ENCODE measurements around the gene TNS1. TPM values are rescaled to one million over a fixed set of nuclear protein-coding genes. Genes with fewer than 3 reads are reported as not detected.
"Not testable (repeated sequence)": the region's sequence is repeated elsewhere in the genome, so short reads cannot be mapped to it uniquely, and the experiment has no call there.

TNS1 gene
- total RNA-seq, 1 donor from 2014 or later, result 828 TPM

GRCh38 chr2:218035463-218036100, 32.8 kb upstream of the TNS1 start:
- TF ChIP-seq, protein P1, sequence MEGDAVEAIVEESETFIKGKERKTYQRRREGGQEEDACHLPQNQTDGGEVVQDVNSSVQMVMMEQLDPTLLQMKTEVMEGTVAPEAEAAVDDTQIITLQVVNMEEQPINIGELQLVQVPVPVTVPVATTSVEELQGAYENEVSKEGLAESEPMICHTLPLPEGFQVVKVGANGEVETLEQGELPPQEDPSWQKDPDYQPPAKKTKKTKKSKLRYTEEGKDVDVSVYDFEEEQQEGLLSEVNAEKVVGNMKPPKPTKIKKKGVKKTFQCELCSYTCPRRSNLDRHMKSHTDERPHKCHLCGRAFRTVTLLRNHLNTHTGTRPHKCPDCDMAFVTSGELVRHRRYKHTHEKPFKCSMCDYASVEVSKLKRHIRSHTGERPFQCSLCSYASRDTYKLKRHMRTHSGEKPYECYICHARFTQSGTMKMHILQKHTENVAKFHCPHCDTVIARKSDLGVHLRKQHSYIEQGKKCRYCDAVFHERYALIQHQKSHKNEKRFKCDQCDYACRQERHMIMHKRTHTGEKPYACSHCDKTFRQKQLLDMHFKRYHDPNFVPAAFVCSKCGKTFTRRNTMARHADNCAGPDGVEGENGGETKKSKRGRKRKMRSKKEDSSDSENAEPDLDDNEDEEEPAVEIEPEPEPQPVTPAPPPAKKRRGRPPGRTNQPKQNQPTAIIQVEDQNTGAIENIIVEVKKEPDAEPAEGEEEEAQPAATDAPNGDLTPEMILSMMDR (IDR thresholded peaks at IDR 0.05; ENCODE audit: borderline replicate concordance), result no peak
- intact Hi-C loops (cut with micrococcal nuclease), result loop anchor here (10.0 kb wide), 1 partner anchor 251 kb away; no protein-coding TSS in a partner anchor
- Histone ChIP-seq H3K4me3 (peak overlapping the region; percentile 50), H3K27ac (replicated peaks) (no peak overlapping the region), H3K9me3 (replicated peaks) (no peaks in the 10 kb centered on the region), H3K4me1 (peaks cover 20% of the 10 kb centered on the region), H3K36me3 (no peaks in the 10 kb centered on the region), H3K27me3 (ENCODE audit: low read depth) (peaks cover 17% of the 10 kb centered on the region)
- no peak for DNase-seq

DNA sequence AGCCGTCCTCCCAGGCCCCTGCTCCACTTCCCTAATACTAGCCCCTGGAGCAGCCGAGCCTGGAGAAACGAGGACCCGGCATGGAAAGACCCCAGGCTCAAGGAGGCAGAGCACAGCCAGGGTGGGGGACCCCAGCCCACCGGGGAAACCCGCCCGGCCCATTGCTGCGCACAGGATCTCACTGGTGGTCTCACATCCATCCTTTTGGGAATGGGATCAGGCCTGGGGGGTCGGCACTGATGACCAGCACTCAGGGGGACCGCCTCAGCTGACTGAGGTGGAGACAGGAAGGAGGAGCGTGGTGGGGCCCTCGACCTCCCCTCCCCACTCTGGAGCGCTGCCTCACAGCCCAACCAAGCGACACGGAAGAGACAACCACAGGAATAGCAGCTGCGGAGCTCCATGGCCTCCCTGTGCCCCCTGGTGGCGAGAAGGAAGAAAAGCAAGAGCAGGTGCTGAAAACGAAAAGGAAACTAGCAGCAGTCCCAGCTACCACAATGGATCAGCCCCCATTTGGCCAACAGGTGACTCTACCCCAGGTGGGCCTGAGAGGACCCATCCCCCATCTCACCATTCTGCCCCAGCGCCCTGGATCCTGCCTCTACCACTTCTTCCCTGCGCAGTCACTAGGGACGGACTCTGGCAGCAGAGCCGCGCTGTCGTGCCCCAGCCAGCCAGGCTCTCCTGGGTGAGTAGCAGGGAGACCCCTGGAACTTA, 31.9 kb upstream of the TNS1 start:
- H3K27ac ChIP-seq (replicated peaks); H3K9me3 ChIP-seq (replicated peaks); H3K36me3 ChIP-seq: not testable (repeated sequence)
- TF ChIP-seq, protein P1 (IDR thresholded peaks at IDR 0.05; ENCODE audit: borderline replicate concordance), result peak; percentile 79
- peaks cover 26% of the 10 kb centered on the region for H3K4me1 ChIP-seq
- intact Hi-C loops (cut with micrococcal nuclease), result loop anchor here (10.0 kb wide), 1 partner anchor 250 kb away; no protein-coding TSS in a partner anchor
- peaks cover 17% of the 10 kb centered on the region for H3K27me3 ChIP-seq (ENCODE audit: low read depth)
- peak; percentile 65 for DNase-seq
- peak overlapping the region; percentile 50 for H3K4me3 ChIP-seq

DNA sequence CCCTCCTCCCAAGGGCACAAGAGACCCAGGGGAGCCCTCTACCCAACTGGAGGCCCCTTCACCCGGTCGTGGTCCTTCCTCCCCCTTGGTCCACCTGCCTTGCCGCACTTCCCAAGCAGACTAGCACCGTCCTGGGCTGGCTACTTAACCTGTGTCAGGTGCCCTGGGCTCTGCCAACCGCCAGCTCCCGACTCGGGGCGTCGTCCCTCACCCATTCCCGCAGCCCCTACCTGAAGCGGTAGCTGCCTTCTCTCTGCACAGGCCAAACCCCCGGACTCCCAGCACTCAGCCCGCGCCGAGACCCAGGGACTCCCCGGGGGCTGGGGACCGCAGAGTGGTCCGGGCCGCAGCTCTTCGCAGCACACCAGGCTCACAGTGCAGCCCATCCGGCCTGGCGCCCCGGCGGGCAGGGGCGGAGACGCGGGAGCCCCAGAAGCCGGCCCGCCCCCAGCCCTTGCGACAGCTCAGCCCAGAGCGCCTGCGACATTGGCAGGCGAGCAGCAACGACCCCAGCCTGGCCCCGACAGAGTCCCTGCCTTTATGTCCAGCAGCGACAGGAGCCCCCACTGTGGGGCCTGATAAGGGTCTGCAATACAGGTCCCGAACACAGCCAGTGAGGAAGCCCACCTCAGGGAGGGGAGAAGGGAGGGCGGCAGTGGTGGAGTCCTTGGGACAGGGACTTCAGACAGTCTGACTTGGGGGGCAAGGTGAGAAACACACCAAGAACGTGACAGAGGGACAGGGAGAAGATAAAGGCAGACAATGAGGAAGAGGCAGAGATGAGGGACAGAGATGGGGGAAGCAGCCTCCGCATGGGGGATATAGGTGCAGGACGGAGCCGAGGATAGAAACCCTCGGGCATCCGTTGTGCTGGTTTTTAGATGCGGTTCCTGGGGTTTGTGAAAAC, 31.0 kb upstream of the TNS1 start:
- Histone ChIP-seq H3K4me3 (peak overlapping the region; percentile 50), H3K4me1 (peaks cover 35% of the 10 kb centered on the region), H3K36me3 (no peaks in the 10 kb centered on the region), H3K27me3 (ENCODE audit: low read depth) (peaks cover 17% of the 10 kb centered on the region), H3K27ac (replicated peaks) (no peak overlapping the region), H3K9me3 (replicated peaks) (no peaks in the 10 kb centered on the region)
- intact Hi-C loops (cut with micrococcal nuclease), result loop anchor here (10.0 kb wide), 1 partner anchor 249 kb away; no protein-coding TSS in a partner anchor
- TF ChIP-seq, protein P1 (IDR thresholded peaks at IDR 0.05; ENCODE audit: borderline replicate concordance), result no peak
- no peak for DNase-seq

DNA sequence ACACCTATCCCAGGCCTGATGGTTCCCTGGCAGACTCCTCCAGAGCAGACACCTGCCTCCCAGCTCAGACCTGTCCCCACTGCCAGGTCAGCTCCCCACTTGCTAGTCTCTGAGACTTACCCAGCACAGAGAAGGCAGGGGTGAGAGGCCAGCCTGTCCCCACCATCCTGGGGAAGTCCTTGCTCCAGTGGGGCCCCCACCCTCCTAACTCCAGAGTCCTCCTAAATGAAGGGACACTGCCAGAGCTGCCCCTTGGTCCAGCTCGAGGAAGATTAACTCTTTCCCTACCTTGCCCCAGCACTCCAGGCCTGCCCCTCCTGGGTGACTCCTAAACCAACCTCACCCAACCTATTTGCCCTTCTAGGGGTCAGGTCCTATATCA, 30.4 kb upstream of the TNS1 start:
- H3K4me3 ChIP-seq, result no peak overlapping the region
- intact Hi-C loops (cut with micrococcal nuclease), result loop anchor here (10.0 kb wide), 1 partner anchor 248 kb away; no protein-coding TSS in a partner anchor
- TF ChIP-seq, protein P1 (IDR thresholded peaks at IDR 0.05; ENCODE audit: borderline replicate concordance), result no peak
- H3K4me1 ChIP-seq, result peaks cover 40% of the 10 kb centered on the region
- H3K27me3 ChIP-seq (ENCODE audit: low read depth), result peaks cover 17% of the 10 kb centered on the region
- no peak for DNase-seq
- no peaks in the 10 kb centered on the region for H3K9me3 ChIP-seq (replicated peaks)
- H3K27ac ChIP-seq (replicated peaks), result no peak overlapping the region
- no peaks in the 10 kb centered on the region for H3K36me3 ChIP-seq
